A549 (cell line): ENCODE data around the gene PTH.

ENCODE experiments used
- BHLHE40 ChIP-seq: IDR thresholded peaks from 2 replicates; pipeline ENCODE4 v1.6.1; 2012; ENCODE audit warnings: low read depth, low read length, inconsistent platforms
- CTCF ChIP-seq: fragments of >200 bp; sonication (Bioruptor Twin); formaldehyde crosslinking; IDR thresholded peaks from 3 replicates; pipeline ENCODE4 v1.5.1; 2016
- EP300 ChIP-seq, 2 experiments: fragments of >200 bp; sonication (Bioruptor Twin); formaldehyde crosslinking; IDR thresholded peaks; 2 replicates in 1 of 2; 3 replicates in 1 of 2; pipeline ENCODE4 v1.6.1; 2016 to 2017
- KDM5A ChIP-seq: fragments of 200-600 bp; sonication (generic); IDR thresholded peaks from 2 replicates; pipeline ENCODE4 v1.6.1; 2016; ENCODE audit warnings: antibody characterized with exemption, mild to moderate bottlenecking
- NFE2L2 ChIP-seq: fragments of 150-350 bp; conservative IDR thresholded peaks from 2 replicates; pipeline ENCODE4 v1.6.1; 2014; ENCODE audit warnings: low read length
- POLR2A ChIP-seq: IDR thresholded peaks from 2 replicates; pipeline ENCODE4 v1.6.1; 2012; ENCODE audit warnings: mild to moderate bottlenecking, low read length
- RCOR1 ChIP-seq: fragments of 150-350 bp; IDR thresholded peaks from 2 replicates; pipeline ENCODE4 v1.6.1; 2014; ENCODE audit warnings: antibody characterized with exemption, low read length, low read depth
- REST ChIP-seq: fragments of 200-600 bp; sonication (generic); IDR thresholded peaks from 2 replicates; pipeline ENCODE4 v1.6.1; 2016; ENCODE audit warnings: antibody characterized with exemption, mild to moderate bottlenecking, moderate library complexity
- RFX5 ChIP-seq: fragments of 450-650 bp; IDR thresholded peaks from 2 replicates; pipeline ENCODE4 v1.7.1; 2014; ENCODE audit warnings: antibody characterized with exemption, mild to moderate bottlenecking, moderate library complexity

DNA sequence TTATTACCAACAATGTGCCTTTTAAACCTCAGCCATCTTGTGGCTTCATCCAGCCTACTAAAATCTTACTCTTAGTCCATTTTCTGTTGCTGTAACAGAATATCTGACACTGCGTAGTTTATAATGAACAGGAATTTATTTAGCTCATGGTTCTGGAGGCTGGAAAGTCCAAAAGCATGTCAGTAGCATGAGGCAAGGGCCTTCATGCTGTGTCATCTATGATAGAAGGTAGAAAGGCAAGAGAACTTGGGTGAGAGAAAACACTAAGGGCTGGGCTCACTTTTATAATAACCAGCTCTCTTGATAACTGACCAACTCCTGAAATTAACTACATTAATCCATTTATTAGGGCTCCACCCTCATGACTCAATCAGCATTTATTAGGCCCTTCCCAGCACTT, 46.3 kb downstream of the PTH start:
- TF ChIP-seq CTCF (no peak), KDM5A (no peak), NFE2L2 (no peak), EP300 (IDR thresholded peaks at IDR 0.05) (no peak), POLR2A (no peak), BHLHE40 (no peak), RCOR1 (no peak), RFX5 (no peak), REST (no peak)
